Inflammatory macrophage (primary cell): Measurements from ENCODE around the gene TTC5.
"Not testable (repeated sequence)": the region's sequence is repeated elsewhere in the genome, so short reads cannot be mapped to it uniquely, and the experiment has no call there.

Source experiments
- DNase-seq, 2 donors: peaks; one replicate each; pipeline ENCODE4 v3.0.0-alpha.2; 2020 to 2022

The TTC5 gene

DNA sequence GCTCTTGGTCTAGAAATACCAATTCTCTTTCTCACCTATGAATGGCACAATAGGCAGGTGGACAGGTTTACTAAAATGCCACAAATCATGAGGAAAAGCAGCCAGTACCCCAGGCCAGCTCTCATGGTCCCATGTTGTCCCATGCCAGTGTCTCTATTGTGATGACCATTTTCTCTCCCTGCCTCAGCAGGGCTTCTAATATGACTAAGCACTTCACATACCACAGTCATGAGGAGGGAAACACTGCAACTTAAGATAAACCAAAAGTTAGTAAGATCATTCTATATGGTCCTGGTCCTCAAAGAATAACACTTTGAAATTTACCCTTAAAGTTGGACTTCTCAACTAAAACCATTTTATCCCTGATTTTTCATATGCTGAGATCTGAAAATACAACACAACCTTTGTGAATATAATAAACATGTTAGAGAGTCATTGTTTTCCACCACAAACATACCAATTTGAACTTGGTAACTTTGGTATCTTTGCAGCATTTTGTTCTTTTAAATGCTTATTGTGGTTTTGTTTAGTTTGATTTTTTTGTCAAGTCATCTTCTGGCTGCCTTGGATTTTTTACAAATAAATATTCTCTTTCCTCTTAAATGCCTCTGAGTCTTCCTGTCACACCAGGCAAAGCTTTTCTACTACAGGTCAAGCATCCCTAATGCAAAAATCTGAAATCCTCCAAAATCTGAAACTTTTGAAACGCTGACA is 3.6 kb downstream of the TTC5 start:
- DNase-seq, result no peak

DNA sequence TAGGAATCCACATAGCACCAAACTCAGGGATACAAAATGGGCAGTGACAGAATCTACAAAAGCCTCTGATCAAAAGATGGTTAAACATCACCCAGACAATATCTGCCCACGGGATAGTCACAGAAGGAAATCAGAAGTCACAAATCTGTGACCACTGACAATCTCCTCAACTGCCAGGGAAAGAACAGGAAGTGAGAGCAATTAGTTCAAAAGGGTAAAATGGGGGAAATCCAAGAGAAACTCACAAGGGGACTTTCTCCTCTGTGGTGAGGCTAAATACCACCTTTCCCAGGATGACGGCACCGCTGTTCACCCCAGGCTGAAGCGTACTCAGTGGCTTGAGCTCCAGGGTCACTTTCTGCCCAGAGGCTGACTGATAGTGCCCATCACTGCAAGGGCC is 10.7 kb downstream of the TTC5 start:
- peak; percentile 34 to 55 for DNase-seq

DNA sequence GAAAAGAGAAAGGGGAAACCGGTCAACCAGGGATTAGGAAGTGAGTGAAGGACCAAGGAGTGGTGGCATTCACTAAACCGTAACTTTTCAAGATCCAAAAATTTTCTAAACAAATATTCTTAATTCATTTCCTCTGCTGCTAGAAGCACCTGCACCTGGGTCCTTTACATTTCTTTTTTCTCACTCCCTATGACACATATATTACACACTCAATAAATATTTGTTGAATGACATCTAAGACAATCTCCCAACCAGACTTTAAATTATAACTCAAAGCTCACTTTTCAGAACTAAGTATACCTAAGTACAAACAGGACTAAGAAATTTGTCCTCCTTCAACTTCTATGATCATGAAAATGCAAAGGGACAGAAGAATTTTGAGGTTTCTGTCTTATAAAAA is 11.1 kb downstream of the TTC5 start:
- no peak for DNase-seq

DNA sequence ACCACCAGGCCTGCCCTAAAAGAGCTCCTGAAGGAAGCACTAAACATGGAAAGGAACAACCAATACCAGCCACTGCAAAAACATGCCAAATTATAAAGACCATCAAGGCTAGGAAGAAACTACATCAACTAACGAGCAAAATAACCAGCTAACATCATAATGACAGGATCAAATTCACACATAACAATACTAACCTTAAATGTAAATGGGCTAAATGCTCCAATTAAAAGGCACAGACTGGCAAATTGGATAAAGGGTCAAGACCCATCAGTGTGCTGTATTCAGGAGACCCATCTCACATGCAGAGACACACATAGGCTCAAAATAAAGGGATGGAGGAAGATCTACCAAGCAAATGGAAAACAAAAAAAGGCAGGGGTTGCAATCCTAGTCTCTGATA is 23.8 kb downstream of the TTC5 start:
- DNase-seq, result not testable (repeated sequence)

DNA sequence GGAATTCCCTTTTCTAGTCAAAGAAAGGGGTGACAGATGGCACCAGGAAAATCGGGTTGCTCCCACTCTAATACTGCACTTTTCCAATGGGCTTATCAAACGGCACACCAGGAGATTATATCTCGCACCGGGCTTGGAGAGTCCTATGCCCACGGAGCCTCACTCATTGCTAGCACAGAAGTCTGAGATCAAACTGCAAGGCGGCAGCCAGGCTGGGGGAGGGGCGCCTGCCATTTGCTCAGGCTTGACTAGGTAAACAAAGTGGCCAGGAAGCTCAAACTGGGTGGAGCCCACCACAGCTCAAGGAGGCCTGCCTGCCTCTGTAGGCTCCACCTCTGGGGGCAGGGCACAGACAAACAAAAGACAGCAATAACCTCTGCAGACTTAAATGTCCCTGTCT is 25.5 kb downstream of the TTC5 start:
- DNase-seq, result not testable (repeated sequence)

DNA sequence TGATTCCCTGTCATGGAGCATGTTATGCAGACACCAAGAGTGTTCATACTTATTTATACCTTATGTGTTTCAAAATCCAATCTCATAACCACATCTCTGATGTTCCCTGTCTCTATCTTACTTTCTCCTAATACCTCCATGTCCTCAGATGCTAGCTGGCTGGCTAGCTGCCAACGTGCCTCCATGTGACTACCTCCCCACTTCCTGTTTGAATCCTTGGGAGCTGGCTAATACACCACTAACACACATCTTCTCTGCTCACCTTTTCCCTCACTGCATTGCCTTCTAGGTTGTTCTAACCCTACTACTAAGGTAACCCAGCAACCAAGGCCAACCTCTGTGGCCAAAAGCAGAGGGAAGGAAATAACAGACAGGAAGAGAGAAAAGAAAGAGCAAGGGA is 27.3 kb downstream of the TTC5 start:
- DNase-seq, result no peak

DNA sequence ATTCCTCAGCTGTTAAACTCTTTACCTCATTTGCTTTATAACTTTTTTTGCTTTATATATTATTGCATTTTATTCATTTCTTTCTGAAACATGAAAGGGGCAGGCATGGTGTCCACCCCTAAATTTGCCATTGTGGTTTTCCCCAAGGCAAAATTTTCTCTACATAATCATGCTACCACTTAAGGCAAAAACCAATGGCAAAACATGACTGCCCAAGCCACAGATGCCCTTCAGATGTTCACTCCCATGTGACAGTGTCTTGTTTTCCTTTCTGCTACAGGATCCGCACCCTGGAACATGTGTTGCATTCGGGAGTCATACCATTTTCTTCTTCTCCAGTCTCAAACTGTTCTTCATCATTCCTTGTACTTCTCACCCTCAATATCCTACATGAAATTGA is 28.3 kb downstream of the TTC5 start:
- DNase-seq, result no peak

DNA sequence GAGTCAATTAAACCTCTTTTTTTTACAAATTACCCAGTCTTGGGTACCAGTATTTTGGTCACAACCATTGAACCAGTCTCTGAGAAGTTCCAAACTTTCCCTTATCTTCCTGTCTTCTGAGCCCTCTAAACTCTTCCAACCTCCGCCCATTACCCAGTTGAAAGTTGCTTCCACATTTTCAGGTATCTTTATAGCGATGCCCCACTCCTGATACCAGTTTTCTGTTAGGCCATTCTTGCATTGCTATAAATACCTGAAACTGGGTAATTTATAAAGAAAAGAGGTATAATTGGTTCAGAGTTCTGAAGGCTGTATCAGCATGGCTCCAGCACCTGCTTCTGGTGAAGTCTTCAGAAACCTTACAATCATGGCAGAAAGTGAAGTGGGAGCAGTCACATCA is 31.7 kb downstream of the TTC5 start:
- no peak for DNase-seq

DNA sequence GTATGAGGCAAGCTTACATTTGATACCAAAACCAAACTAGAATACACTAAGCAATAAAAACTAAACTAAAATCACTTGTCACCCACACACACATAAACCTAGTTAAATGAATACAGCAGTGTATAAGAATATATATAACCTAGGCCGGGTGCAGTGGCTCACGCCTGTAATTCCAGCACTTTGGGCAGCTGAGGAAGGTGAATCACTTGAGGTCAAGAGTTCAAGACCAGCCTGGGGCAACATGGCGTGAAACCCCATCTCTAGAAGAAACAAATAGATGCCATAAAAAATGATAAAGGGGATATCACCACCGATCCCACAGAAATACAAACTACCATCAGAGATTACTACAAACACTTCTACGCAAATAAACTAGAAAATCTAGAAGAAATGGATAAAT is 41.4 kb downstream of the TTC5 start:
- not testable (repeated sequence) for DNase-seq

DNA sequence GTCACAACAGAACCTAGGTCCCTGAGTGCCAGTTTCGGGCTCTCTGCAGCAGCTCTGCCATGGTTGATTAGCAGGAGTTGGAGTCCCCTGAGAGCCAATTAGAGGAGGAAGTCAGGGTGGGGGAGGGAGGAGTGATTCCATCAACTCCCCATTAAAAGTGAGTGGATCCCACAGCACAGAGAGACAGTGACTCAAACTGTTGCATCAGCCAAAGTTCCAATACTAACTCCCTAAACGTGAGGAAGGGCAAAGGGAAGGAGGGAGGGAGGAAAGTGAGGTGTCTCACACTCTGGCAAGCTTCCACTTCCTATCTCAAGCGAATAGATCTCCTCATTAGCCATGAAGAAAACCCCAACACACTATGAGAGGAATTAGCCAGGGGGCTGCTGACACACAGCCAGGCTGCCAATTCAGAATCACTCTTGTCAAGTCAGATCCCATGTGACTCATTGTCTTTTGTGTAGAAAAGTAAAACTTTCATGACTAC is 43.1 kb downstream of the TTC5 start:
- no peak for DNase-seq

DNA sequence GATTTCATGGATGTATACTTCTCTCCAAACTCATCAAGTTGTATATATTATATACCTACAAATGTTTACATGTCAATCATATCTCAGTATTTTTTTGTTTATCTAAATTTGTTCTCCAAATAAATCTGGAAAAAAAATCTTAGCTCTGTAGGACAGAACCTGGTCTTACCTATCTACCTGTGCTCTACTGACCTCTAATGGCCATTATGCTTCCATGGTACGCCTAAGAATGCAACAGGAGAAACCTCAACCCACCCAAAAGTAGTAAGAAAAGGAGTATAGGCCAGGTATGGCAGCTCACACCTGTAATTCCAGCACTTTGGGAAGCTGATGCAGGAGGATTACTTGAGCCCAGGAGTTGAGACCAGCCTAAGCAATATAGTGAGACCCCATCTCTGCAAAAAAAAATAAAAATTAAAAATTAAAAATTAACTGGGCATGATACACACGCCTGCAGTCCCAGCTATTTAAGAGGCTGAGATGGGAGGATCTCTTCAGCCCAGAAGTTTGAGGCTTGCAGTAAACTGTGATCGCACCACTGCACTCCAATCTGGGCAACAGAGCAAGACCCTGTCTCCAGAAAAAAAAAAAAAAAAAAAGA is 58.0 kb downstream of the TTC5 start:
- DNase-seq, result no peak
